Measurements from ENCODE around the gene COL23A1. TPM values are rescaled to one million over a fixed set of nuclear protein-coding genes. Genes with fewer than 3 reads are reported as not detected.
A peak's percentile ranks its signal among the peaks of the same experiment; 100 is the strongest.
"Not testable (repeated sequence)": the region's sequence is repeated elsewhere in the genome, so short reads cannot be mapped to it uniquely, and the experiment has no call there.

The COL23A1 gene
- total RNA-seq, 1 donor from 2014 or later = 2.9 TPM

- H3K27me3 Mint-ChIP-seq (ENCODE audit: unreplicated experiment) = peaks cover 13% of the 10 kb centered on the region
- peaks cover 31% of the 10 kb centered on the region for H3K4me1 Mint-ChIP-seq (ENCODE audit: low read depth, unreplicated experiment)
- DNase-seq = no peak
- H3K4me3 Mint-ChIP-seq (ENCODE audit: unreplicated experiment) = no peak overlapping the region
- peaks cover 24% of the 10 kb centered on the region for H3K36me3 Mint-ChIP-seq (ENCODE audit: unreplicated experiment)
- H3K9me3 Mint-ChIP-seq (ENCODE audit: unreplicated experiment) = peaks cover 13% of the 10 kb centered on the region
- no peak overlapping the region for H3K27ac Mint-ChIP-seq (ENCODE audit: unreplicated experiment)
- no peak for TF ChIP-seq CTCF (IDR thresholded peaks at IDR 0.05; ENCODE audit: partially characterized antibody, unreplicated experiment)
These were observed 220.1 kb downstream of the COL23A1 start for GRCh38 chr5:178370102-178370501.

- H3K9me3 Mint-ChIP-seq (ENCODE audit: unreplicated experiment) = peaks cover 14% of the 10 kb centered on the region
- not testable (repeated sequence) for H3K27ac Mint-ChIP-seq (ENCODE audit: unreplicated experiment); H3K4me3 Mint-ChIP-seq (ENCODE audit: unreplicated experiment); DNase-seq
- peaks cover 13% of the 10 kb centered on the region for H3K27me3 Mint-ChIP-seq (ENCODE audit: unreplicated experiment)
- H3K4me1 Mint-ChIP-seq (ENCODE audit: low read depth, unreplicated experiment) = peaks cover 32% of the 10 kb centered on the region
- H3K36me3 Mint-ChIP-seq (ENCODE audit: unreplicated experiment) = peaks cover 24% of the 10 kb centered on the region
These were observed 220.7 kb downstream of the COL23A1 start for GRCh38 chr5:178369469-178369868.

GRCh38 chr5:178368716-178369300 is 221.4 kb downstream of the COL23A1 start:
- H3K27me3 Mint-ChIP-seq (ENCODE audit: unreplicated experiment) = peaks cover 13% of the 10 kb centered on the region
- H3K4me3 Mint-ChIP-seq (ENCODE audit: unreplicated experiment) = no peak overlapping the region
- H3K36me3 Mint-ChIP-seq (ENCODE audit: unreplicated experiment) = peaks cover 24% of the 10 kb centered on the region
- peaks cover 14% of the 10 kb centered on the region for H3K9me3 Mint-ChIP-seq (ENCODE audit: unreplicated experiment)
- DNase-seq = no peak
- no peak overlapping the region for H3K27ac Mint-ChIP-seq (ENCODE audit: unreplicated experiment)
- peaks cover 32% of the 10 kb centered on the region for H3K4me1 Mint-ChIP-seq (ENCODE audit: low read depth, unreplicated experiment)
- no peak for TF ChIP-seq CTCF (IDR thresholded peaks at IDR 0.05; ENCODE audit: partially characterized antibody, unreplicated experiment)

GRCh38 chr5:178368274-178368673 is 221.9 kb downstream of the COL23A1 start:
- Mint-ChIP-seq H3K9me3 (ENCODE audit: unreplicated experiment) (peaks cover 14% of the 10 kb centered on the region), H3K4me3 (ENCODE audit: unreplicated experiment) (no peak overlapping the region), H3K27me3 (ENCODE audit: unreplicated experiment) (peaks cover 13% of the 10 kb centered on the region), H3K36me3 (ENCODE audit: unreplicated experiment) (peaks cover 24% of the 10 kb centered on the region), H3K27ac (ENCODE audit: unreplicated experiment) (peak overlapping the region; percentile 91), H3K4me1 (ENCODE audit: low read depth, unreplicated experiment) (peaks cover 32% of the 10 kb centered on the region)
- no peak for DNase-seq
- no peak for TF ChIP-seq CTCF (IDR thresholded peaks at IDR 0.05; ENCODE audit: partially characterized antibody, unreplicated experiment)

- DNase-seq = no peak
- H3K27ac Mint-ChIP-seq (ENCODE audit: unreplicated experiment) = peak overlapping the region; percentile 91
- TF ChIP-seq CTCF (IDR thresholded peaks at IDR 0.05; ENCODE audit: partially characterized antibody, unreplicated experiment) = no peak
- H3K27me3 Mint-ChIP-seq (ENCODE audit: unreplicated experiment) = peaks cover 13% of the 10 kb centered on the region
- peaks cover 24% of the 10 kb centered on the region for H3K36me3 Mint-ChIP-seq (ENCODE audit: unreplicated experiment)
- peaks cover 14% of the 10 kb centered on the region for H3K9me3 Mint-ChIP-seq (ENCODE audit: unreplicated experiment)
- H3K4me3 Mint-ChIP-seq (ENCODE audit: unreplicated experiment) = peak overlapping the region; percentile 78
- H3K4me1 Mint-ChIP-seq (ENCODE audit: low read depth, unreplicated experiment) = peaks cover 32% of the 10 kb centered on the region
These were observed 222.5 kb downstream of the COL23A1 start for GRCh38 chr5:178367736-178368120.

Data from glutamatergic neuron (in vitro differentiated cells).